Caco-2 (cell line): ENCODE data around the gene AP3S2. TPM values are rescaled to one million over a fixed set of nuclear protein-coding genes. Genes with fewer than 3 reads are reported as not detected.

Source experiments
- BruUV-seq: library from RNA; stranded (reverse); fragments of 400-500 nt; replicated peaks from 2 replicates; lab custom pipeline; 2021; lab: Mats Ljungman, UMichigan
- CTCF ChIA-PET: fragments of 300-600 bp; sonication (Branson Sonifier 250); formaldehyde crosslinking; loops from one replicate; lab custom pipeline; 2022; ENCODE audit warnings: antibody characterized with exemption; lab: Charles Lee
- POLR2A ChIA-PET: fragments of 300-600 bp; sonication (Branson Sonifier 250); formaldehyde crosslinking; loops from one replicate; lab custom pipeline; 2022; ENCODE audit warnings: antibody characterized with exemption; lab: Charles Lee
- DNase-seq, 2 experiments: peaks; one replicate each; pipeline versions ENCODE4 v3.0.0 to v3.0.0-alpha.2; 2020 to 2022
- H3K27me3 ChIP-seq: replicated peaks from 2 replicates; pipeline ENCODE4 v1.6.0; 2011; ENCODE audit warnings: low read length; ENCODE audit not compliant: control insufficient read depth, insufficient read depth
- H3K36me3 ChIP-seq: 2 replicates; pipeline ENCODE4 v1.5.1; 2011; ENCODE audit warnings: low read length; ENCODE audit not compliant: control insufficient read depth, insufficient read depth
- H3K4me1 ChIP-seq: fragments of 250-450 bp; sonication (Bioruptor Pico); 2 replicates; pipeline ENCODE4 v1.5.1; 2020; ENCODE audit warnings: mild to moderate bottlenecking
- H3K4me3 ChIP-seq: 2 replicates; pipeline ENCODE4 v1.5.1; 2011; ENCODE audit warnings: low read depth, mild to moderate bottlenecking, control low read depth, low read length
- H3K9me3 ChIP-seq: fragments of 250-450 bp; sonication (Bioruptor Pico); 2 replicates; pipeline ENCODE4 v1.5.1; 2020; ENCODE audit warnings: mild to moderate bottlenecking, moderate library complexity
- H3K27ac Mint-ChIP-seq: one replicate; pipeline ENCODE4 v1.8.0; 2022; ENCODE audit warnings: mixed read lengths; ENCODE audit not compliant: unreplicated experiment
- H3K27me3 Mint-ChIP-seq: one replicate; pipeline ENCODE4 v1.8.0; 2022; ENCODE audit warnings: mixed read lengths; ENCODE audit not compliant: insufficient read depth, unreplicated experiment
- H3K36me3 Mint-ChIP-seq: one replicate; pipeline ENCODE4 v1.8.0; 2022; ENCODE audit warnings: mild to moderate bottlenecking, mixed read lengths; ENCODE audit not compliant: insufficient read depth, unreplicated experiment
- H3K4me1 Mint-ChIP-seq: one replicate; pipeline ENCODE4 v1.8.0; 2022; ENCODE audit warnings: low read depth, mixed read lengths; ENCODE audit not compliant: unreplicated experiment
- H3K4me3 Mint-ChIP-seq: one replicate; pipeline ENCODE4 v1.8.0; 2022; ENCODE audit warnings: mild to moderate bottlenecking, moderate library complexity, mixed read lengths; ENCODE audit not compliant: unreplicated experiment
- H3K9me3 Mint-ChIP-seq: one replicate; pipeline ENCODE4 v1.8.0; 2022; ENCODE audit warnings: mixed read lengths; ENCODE audit not compliant: unreplicated experiment
- CTCF ChIP-seq, 2 experiments: fragments of 200-600 bp in 1 of 2; IDR thresholded peaks; 1 replicate in 1 of 2; 2 replicates in 1 of 2; pipeline versions ENCODE4 v1.5.1 to v1.8.0; 2011 to 2022; ENCODE audit warnings: antibody characterized with exemption in 1 of 2, control low read depth in 1 of 2, inconsistent platforms in 1 of 2, low read depth in 1 of 2, low read length in 1 of 2, mild to moderate bottlenecking in 1 of 2, moderate library complexity in 1 of 2; ENCODE audit not compliant: insufficient read depth in 1 of 2, severe bottlenecking in 1 of 2, unreplicated experiment in 1 of 2
- intact Hi-C: fragments of 100-400 bp; cut with micrococcal nuclease; formaldehyde crosslinking; loops from one replicate; pipeline ENCODE4 v1.10.0; 2022; ENCODE audit not compliant: unreplicated experiment
- total RNA-seq: library from RNA; stranded (reverse); gene quantifications from 2 replicates; pipeline ENCODE4 v1.2.3, GENCODE V29; 2022

AP3S2 gene
- total RNA-seq, 1 experiment from 2014 or later: 28.1 TPM

- ChIA-PET POLR2A (no interaction called here), CTCF (no interaction called here)
- no peaks in the 10 kb centered on the region for H3K36me3 Mint-ChIP-seq
Measured at GRCh38 chr15:89802986-89803824, 90.6 kb downstream of the AP3S2 start.

GRCh38 chr15:89802231-89802928 lies 91.4 kb downstream of the AP3S2 start:
- no peaks in the 10 kb centered on the region for H3K27me3 ChIP-seq
- ChIA-PET POLR2A (no interaction called here), CTCF (interaction anchor here (0.5 kb wide), 1 partner anchor 20 kb away, joined by 13 read pairs; no protein-coding TSS in a partner anchor)
- Mint-ChIP-seq H3K4me3 (no peak overlapping the region), H3K9me3 (no peaks in the 10 kb centered on the region), H3K27ac (no peak overlapping the region), H3K4me1 (no peaks in the 10 kb centered on the region), H3K36me3 (no peaks in the 10 kb centered on the region), H3K27me3 (no peaks in the 10 kb centered on the region)
- H3K4me1 ChIP-seq: peaks cover 12% of the 10 kb centered on the region
- BruUV-seq: no TSS peak
- no peak for DNase-seq
- no peak for TF ChIP-seq CTCF (IDR thresholded peaks at IDR 0.05; ENCODE audit: insufficient read depth in 1 of 2, low read depth in 1 of 2, low read length in 1 of 2, severe bottlenecking in 1 of 2, unreplicated experiment in 1 of 2)
- no peaks in the 10 kb centered on the region for H3K36me3 ChIP-seq
- intact Hi-C loops: no loop called here
- no peak overlapping the region for H3K4me3 ChIP-seq
- H3K9me3 ChIP-seq: no peaks in the 10 kb centered on the region

More at GRCh38 chr15:89802986-89803824, 90.6 kb downstream of the AP3S2 start:
- Histone ChIP-seq H3K36me3 (no peaks in the 10 kb centered on the region), H3K9me3 (no peaks in the 10 kb centered on the region), H3K4me1 (peaks cover 12% of the 10 kb centered on the region), H3K27me3 (no peaks in the 10 kb centered on the region), H3K4me3 (no peak overlapping the region)
- Mint-ChIP-seq H3K4me3 (no peak overlapping the region), H3K9me3 (no peaks in the 10 kb centered on the region), H3K4me1 (no peaks in the 10 kb centered on the region), H3K27ac (no peak overlapping the region), H3K27me3 (no peaks in the 10 kb centered on the region)
- intact Hi-C loops: no loop called here
- BruUV-seq: no TSS peak
- DNase-seq: peak in 1 of 2 experiments; percentile 24
- TF ChIP-seq CTCF (IDR thresholded peaks at IDR 0.05; ENCODE audit: insufficient read depth in 1 of 2, low read depth in 1 of 2, low read length in 1 of 2, severe bottlenecking in 1 of 2, unreplicated experiment in 1 of 2): no peak

GRCh38 chr15:89801471-89802195 lies 92.2 kb downstream of the AP3S2 start:
- no peak for DNase-seq
- Histone ChIP-seq H3K4me1 (peaks cover 6% of the 10 kb centered on the region), H3K36me3 (no peaks in the 10 kb centered on the region), H3K9me3 (no peaks in the 10 kb centered on the region), H3K27me3 (no peaks in the 10 kb centered on the region), H3K4me3 (no peak overlapping the region)
- no peaks in the 10 kb centered on the region for H3K4me1 Mint-ChIP-seq
- H3K27me3 Mint-ChIP-seq: no peaks in the 10 kb centered on the region
- no peak overlapping the region for H3K27ac Mint-ChIP-seq
- TF ChIP-seq CTCF (IDR thresholded peaks at IDR 0.05; ENCODE audit: insufficient read depth in 1 of 2, low read depth in 1 of 2, low read length in 1 of 2, severe bottlenecking in 1 of 2, unreplicated experiment in 1 of 2): no peak
- ChIA-PET POLR2A (no interaction called here), CTCF (no interaction called here)
- no peak overlapping the region for H3K4me3 Mint-ChIP-seq
- no peaks in the 10 kb centered on the region for H3K9me3 Mint-ChIP-seq
- no peaks in the 10 kb centered on the region for H3K36me3 Mint-ChIP-seq
- intact Hi-C loops: no loop called here
- BruUV-seq: no TSS peak
